GM13976 (cell line): ENCODE results near the gene THEMIS.

Source experiments
- DNase-seq: peaks from one replicate; pipeline ENCODE4 v3.0.0; 2012; ENCODE audit warnings: low spot score
- in situ Hi-C: fragments of 300-500 bp; cut with MboI; formaldehyde crosslinking; loops from one replicate; pipeline ENCODE4 v1.12.0; 2022; ENCODE audit warnings: low sequenced_read_pairs, mixed read lengths, inconsistent platforms; ENCODE audit not compliant: unreplicated experiment
- TF ChIP-seq, protein P1 (sequence below): IDR thresholded peaks from 2 replicates; pipeline ENCODE4 v1.5.1; 2012; ENCODE audit warnings: borderline replicate concordance, mild to moderate bottlenecking; ENCODE audit not compliant: insufficient read depth; ENCODE audit errors: extremely low read depth, missing control alignments, control extremely low read depth

The THEMIS gene

DNA sequence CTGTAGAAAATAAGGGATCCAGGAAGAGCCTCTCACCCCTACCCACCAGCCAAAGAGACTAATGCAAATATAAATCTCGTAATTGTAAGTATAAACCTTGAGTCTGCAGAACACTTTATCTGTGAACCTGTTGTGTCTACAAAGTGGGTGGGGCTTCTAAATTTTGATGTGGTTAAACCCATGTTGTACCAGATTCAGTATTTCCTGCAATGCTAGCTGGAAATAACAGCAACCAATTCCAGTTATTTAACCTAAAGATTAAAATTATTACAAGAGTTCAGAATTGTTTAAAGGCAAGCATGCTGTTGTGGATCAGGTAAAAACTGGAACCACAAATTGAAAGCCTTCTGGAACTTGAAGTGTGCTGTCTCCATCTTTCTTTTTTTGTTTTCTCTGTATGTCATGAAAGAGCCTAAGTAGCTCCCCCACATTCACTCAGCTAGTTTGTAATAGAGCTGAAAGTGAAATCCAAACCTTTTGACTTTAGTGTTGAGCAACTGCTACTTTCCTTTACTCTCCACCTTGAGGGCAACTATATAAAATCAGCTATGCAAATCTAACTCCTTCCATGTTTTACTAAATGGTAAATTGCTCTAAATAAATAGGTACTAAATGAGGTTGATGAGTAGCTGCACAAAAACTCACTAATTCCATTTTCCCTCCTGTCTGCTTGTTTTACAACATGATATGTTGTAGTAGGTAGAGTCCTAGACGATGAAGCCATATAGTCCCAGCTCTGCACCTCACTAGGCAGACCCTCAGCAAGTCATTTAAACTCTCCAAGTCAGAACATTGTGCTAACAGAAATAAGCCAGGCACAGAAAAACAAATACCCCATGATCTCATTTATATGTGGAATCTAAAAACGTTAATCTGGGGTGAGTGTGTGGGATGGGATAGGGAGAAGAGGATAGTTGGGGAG is 17.9 kb upstream of the THEMIS start:
- TF ChIP-seq, protein P1, sequence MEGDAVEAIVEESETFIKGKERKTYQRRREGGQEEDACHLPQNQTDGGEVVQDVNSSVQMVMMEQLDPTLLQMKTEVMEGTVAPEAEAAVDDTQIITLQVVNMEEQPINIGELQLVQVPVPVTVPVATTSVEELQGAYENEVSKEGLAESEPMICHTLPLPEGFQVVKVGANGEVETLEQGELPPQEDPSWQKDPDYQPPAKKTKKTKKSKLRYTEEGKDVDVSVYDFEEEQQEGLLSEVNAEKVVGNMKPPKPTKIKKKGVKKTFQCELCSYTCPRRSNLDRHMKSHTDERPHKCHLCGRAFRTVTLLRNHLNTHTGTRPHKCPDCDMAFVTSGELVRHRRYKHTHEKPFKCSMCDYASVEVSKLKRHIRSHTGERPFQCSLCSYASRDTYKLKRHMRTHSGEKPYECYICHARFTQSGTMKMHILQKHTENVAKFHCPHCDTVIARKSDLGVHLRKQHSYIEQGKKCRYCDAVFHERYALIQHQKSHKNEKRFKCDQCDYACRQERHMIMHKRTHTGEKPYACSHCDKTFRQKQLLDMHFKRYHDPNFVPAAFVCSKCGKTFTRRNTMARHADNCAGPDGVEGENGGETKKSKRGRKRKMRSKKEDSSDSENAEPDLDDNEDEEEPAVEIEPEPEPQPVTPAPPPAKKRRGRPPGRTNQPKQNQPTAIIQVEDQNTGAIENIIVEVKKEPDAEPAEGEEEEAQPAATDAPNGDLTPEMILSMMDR, result no peak
- in situ Hi-C loops, result no loop called here
- DNase-seq, result no peak

DNA sequence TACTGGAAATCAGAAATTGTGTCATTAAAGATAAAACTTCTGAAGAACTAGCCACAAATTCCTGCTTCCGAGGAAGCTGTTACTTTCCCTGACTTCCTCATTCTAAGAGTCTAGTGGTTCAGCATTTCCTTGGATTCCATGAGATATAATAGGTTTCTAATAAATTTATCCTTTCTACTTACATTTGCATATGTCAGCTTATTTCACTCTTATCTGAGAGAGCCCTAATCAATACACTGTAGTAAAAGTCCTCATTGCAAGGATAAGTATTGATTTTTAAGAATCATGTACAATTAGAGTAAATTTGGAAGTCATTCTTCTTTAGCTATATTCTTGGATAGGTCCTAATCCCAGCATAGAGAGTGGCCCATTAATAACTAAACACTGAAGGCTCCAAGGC is 16.9 kb upstream of the THEMIS start:
- TF ChIP-seq, protein P1, result no peak
- no peak for DNase-seq
- in situ Hi-C loops, result no loop called here

- TF ChIP-seq, protein P1, result no peak
- in situ Hi-C loops, result no loop called here
- DNase-seq, result no peak
These were observed 13.4 kb upstream of the THEMIS start for GRCh38 chr6:127914240-127914639.

- in situ Hi-C loops, result no loop called here
- no peak for DNase-seq
- TF ChIP-seq, protein P1, result no peak
These were observed 12.1 kb upstream of the THEMIS start for GRCh38 chr6:127912914-127913313.

DNA sequence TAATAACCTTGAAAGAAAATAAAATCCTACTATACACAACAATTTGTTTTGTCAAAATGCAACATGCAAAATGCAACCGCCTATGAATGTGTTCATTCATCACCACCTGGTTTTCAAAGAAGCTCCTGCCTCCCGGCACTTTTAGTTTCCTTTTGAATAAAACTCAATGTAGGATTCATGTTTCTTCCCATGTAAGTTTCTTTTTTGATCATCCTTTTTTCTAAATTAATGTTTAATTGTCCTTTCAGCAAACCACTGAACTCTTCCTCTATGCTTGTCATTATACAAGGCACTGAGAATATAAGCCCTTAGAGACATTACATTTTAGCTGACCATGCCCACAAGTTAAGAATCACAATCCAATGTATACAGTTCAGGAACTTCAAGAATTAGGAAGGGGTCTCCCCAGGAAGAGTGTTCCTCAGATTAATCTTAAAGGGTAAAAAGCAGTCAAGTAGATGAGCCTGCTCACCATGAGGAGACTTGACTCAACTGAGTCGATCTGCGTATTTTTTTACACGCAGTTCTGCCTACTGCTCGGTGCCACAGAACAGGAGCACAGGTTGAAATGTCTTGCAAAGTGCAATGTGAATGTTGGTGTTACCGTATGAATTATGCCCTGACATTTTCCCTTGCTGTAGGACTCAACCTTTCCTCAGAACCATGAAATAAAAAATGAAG is 7.2 kb upstream of the THEMIS start:
- no peak for DNase-seq
- in situ Hi-C loops, result no loop called here
- TF ChIP-seq, protein P1, result no peak

DNA sequence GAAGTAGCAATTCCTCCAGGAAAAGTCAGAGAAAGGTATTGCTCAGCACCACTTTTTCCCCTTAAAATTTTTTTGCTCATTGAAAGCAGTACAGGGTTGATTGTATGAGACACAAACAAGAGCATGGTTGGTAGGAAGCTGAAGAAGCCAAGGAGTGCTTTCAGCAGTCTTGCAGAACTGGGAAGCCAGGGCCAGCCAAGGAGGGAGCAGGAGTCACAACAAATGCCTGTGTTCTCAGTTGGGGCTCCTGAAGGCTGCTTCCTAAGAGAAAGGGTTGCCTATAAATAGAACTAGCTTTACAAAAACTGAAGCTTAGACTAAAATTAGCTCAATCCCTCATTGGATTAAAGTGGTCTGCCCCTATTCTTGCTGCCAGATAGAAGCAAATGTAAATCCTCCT is 3.3 kb upstream of the THEMIS start:
- TF ChIP-seq, protein P1, result no peak
- no peak for DNase-seq
- in situ Hi-C loops, result no loop called here
